Measurements from ENCODE around the gene NFATC1. TPM values are rescaled to one million over a fixed set of nuclear protein-coding genes. Genes with fewer than 3 reads are reported as not detected.

The NFATC1 gene
- polyA plus RNA-seq (2012; rRNA removed): 0.02 TPM in 1 of 2 replicates, not detected in the other
- polyA plus RNA-seq (2012; cell fraction: cytosol; rRNA removed): not detected in 2 replicates
- polyA plus RNA-seq (2012; cell fraction: nucleus; rRNA removed): not detected in 2 replicates

DNA sequence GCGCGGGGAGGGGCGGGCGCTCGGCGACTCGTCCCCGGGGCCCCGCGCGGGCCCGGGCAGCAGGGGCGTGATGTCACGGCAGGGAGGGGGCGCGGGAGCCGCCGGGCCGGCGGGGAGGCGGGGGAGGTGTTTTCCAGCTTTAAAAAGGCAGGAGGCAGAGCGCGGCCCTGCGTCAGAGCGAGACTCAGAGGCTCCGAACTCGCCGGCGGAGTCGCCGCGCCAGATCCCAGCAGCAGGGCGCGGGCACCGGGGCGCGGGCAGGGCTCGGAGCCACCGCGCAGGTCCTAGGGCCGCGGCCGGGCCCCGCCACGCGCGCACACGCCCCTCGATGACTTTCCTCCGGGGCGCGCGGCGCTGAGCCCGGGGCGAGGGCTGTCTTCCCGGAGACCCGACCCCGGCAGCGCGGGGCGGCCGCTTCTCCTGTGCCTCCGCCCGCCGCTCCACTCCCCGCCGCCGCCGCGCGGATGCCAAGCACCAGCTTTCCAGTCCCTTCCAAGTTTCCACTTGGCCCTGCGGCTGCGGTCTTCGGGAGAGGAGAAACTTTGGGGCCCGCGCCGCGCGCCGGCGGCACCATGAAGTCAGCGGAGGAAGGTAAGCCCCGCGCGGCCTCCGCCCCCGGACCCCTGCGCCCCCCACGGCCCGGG lies at the start of gene NFATC1:
NFATC1 (plus strand) TSS at position 170 of the 644 bp plus-strand sequence; CDS start at position 465, 295 bp downstream.
- H3K36me3 ChIP-seq (replicated peaks in 1 of 2; ENCODE audit: control insufficient read depth in 1 of 2, insufficient read depth in 2 of 2, low read length in 1 of 2): no peaks in the 10 kb centered on the region
- H3K27me3 ChIP-seq (ENCODE audit: insufficient read depth): peaks cover 71% of the 10 kb centered on the region
- H3K9me2 ChIP-seq: no peaks in the 10 kb centered on the region
- no peak for DNase-seq
- H2AFZ ChIP-seq (ENCODE audit: low read depth): no peak within 1 kb of the TSS
- H3K4me2 ChIP-seq: peak within 1 kb of the TSS; percentile 44; the same call in 1 of the 2 replicates
- H3K4me3 ChIP-seq (ENCODE audit: low read depth in 2 of 2, low read length in 1 of 2): 0 out of 4 replicates have a peak within 1 kb of the TSS, but pooled peaks of 1 of the 2 experiments have one; percentile 32
- WGBS (ENCODE audit: low lambda C conversion rate): 15% methylated on average over 8 of the region's 91 CpGs
- ChIA-PET POLR2A (no interaction called here), CTCF (interaction anchor here (0.8 to 1.5 kb wide), 2 partner anchors 9 to 15 kb away, joined by 3 to 4 read pairs; no protein-coding TSS in a partner anchor)
- H3K27ac ChIP-seq (ENCODE audit: low read depth in 2 of 2, low read length in 1 of 2): no peak within 1 kb of the TSS
- H3K4me1 ChIP-seq (ENCODE audit: control insufficient read depth in 1 of 2, insufficient read depth in 2 of 2, low read depth in 1 of 2, low read length in 1 of 2): no peaks in the 10 kb centered on the region; a peak in 1 of 4 replicates
- no peaks in the 10 kb centered on the region for H3K9me3 ChIP-seq
- peaks cover 7% of the 10 kb centered on the region; the same call in 1 of the 2 replicates for H4K20me1 ChIP-seq (ENCODE audit: insufficient read depth)
- H3K9ac ChIP-seq: no peak within 1 kb of the TSS
- no peaks in the 10 kb centered on the region for H3K79me2 ChIP-seq (ENCODE audit: insufficient read depth)
- TF ChIP-seq ELF1 (IDR thresholded peaks at IDR 0.05): no peak
- no peak for TF ChIP-seq POLR2AphosphoS5 (IDR thresholded peaks at IDR 0.05; ENCODE audit: low read depth, low read length)
- H3F3A ChIP-seq (replicated peaks; ENCODE audit: insufficient read depth): no peaks in the 10 kb centered on the region

DNA sequence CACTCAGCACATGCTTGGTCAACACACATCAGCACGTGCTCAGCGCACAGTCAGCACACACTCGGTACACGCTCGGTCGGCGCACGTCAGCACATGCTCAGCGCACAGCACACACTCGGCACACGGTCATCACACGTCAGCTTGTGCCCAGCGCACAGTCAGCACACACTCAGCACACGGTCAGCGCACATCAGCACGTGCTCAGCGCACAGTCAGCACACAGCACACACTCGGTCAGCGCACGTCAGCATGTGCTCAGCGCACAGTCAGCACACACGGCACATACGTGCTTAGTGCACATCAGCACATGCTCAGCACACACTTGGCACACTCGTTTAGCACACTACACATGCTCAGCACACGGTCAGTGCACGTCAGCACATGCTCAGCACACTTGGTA lies 49.7 kb upstream of the NFATC1 start:
- H2AFZ ChIP-seq (ENCODE audit: low read depth): no peak overlapping the region
- CTCF ChIA-PET: no interaction called here
- H3K4me2 ChIP-seq: no peak overlapping the region
- H3K9me3 ChIP-seq: no peaks in the 10 kb centered on the region
- TF ChIP-seq MXI1 (IDR thresholded peaks at IDR 0.05; ENCODE audit: low read depth, low read length) (no peak), NFIC (IDR thresholded peaks at IDR 0.05; ENCODE audit: borderline replicate concordance) (no peak), JUND (IDR thresholded peaks at IDR 0.05) (no peak), RAD21 (IDR thresholded peaks at IDR 0.05; ENCODE audit: low read length) (no peak), YY1 (IDR thresholded peaks at IDR 0.05; ENCODE audit: low read depth) (no peak), MEF2A (IDR thresholded peaks at IDR 0.05; ENCODE audit: borderline replicate concordance, low read depth) (no peak), RCOR1 (IDR thresholded peaks at IDR 0.05; ENCODE audit: low read length) (no peak), EP300 (IDR thresholded peaks at IDR 0.05; ENCODE audit: borderline replicate concordance in 1 of 2, low read depth in 1 of 2, low read length in 1 of 2) (no peak), RFX5 (IDR thresholded peaks at IDR 0.05; ENCODE audit: low read length) (no peak), ZBTB33 (IDR thresholded peaks at IDR 0.05; ENCODE audit: borderline replicate concordance, low read depth) (no peak), IRF3 (IDR thresholded peaks at IDR 0.05; ENCODE audit: low read depth, low read length) (no peak), FOXM1 (IDR thresholded peaks at IDR 0.05; ENCODE audit: low read depth) (no peak)
- 95% methylated on average over 25 of the region's 26 CpGs for WGBS (ENCODE audit: low lambda C conversion rate)
- H3K4me3 ChIP-seq (ENCODE audit: low read depth in 2 of 2, low read length in 1 of 2): no peak overlapping the region
- H3K4me1 ChIP-seq (ENCODE audit: control insufficient read depth in 1 of 2, insufficient read depth in 2 of 2, low read depth in 1 of 2, low read length in 1 of 2): no peaks in the 10 kb centered on the region
- H3F3A ChIP-seq (replicated peaks; ENCODE audit: insufficient read depth): no peaks in the 10 kb centered on the region
- H4K20me1 ChIP-seq (ENCODE audit: insufficient read depth): no peaks in the 10 kb centered on the region
- no peak overlapping the region for H3K9ac ChIP-seq
- H3K27ac ChIP-seq (ENCODE audit: low read depth in 2 of 2, low read length in 1 of 2): no peak overlapping the region
- DNase-seq: no peak
- POLR2A ChIA-PET: no interaction called here
- no peaks in the 10 kb centered on the region for H3K27me3 ChIP-seq (ENCODE audit: insufficient read depth)
- no peaks in the 10 kb centered on the region for H3K9me2 ChIP-seq
- peaks cover 16 to 32% of the 10 kb centered on the region in 2 experiments for H3K36me3 ChIP-seq (replicated peaks in 1 of 2; ENCODE audit: control insufficient read depth in 1 of 2, insufficient read depth in 2 of 2, low read length in 1 of 2)
- H3K79me2 ChIP-seq (ENCODE audit: insufficient read depth): no peaks in the 10 kb centered on the region
